HepG2 (cell line): ENCODE data around the gene TNNI3. TPM values are rescaled to one million over a fixed set of nuclear protein-coding genes. Genes with fewer than 3 reads are reported as not detected.

Experiments
- ATF1 ChIP-seq: IDR thresholded peaks from 2 replicates; pipeline ENCODE4 v1.6.1; 2016; ENCODE audit warnings: mild to moderate bottlenecking, control low read depth
- CHD2 ChIP-seq: IDR thresholded peaks from 2 replicates; pipeline ENCODE4 v1.6.1; 2011; ENCODE audit warnings: low read depth, low read length, improper control_type of control experiment
- FOXK1 ChIP-seq: sonication (generic); formaldehyde crosslinking; IDR thresholded peaks from 2 replicates; pipeline ENCODE4 v1.4.0; 2020; ENCODE audit warnings: low read depth, missing genetic modification reagents, borderline replicate concordance
- IRF9 ChIP-seq: sonication (generic); formaldehyde crosslinking; IDR thresholded peaks from 2 replicates; pipeline ENCODE4 v1.8.0; 2022; ENCODE audit warnings: missing genetic modification reagents, mild to moderate bottlenecking, borderline replicate concordance
- JARID2 ChIP-seq: sonication (generic); formaldehyde crosslinking; IDR thresholded peaks from 2 replicates; pipeline ENCODE4 v1.8.1; 2023; ENCODE audit warnings: missing genetic modification reagents, inconsistent platforms; ENCODE audit not compliant: insufficient replicate concordance
- JUNB ChIP-seq: sonication (generic); formaldehyde crosslinking; IDR thresholded peaks from 2 replicates; pipeline ENCODE4 v1.8.0; 2022; ENCODE audit warnings: missing genetic modification reagents, mild to moderate bottlenecking, borderline replicate concordance
- MEIS1 ChIP-seq: sonication (generic); formaldehyde crosslinking; IDR thresholded peaks from 2 replicates; pipeline ENCODE4 v1.9.0; 2021; ENCODE audit warnings: mild to moderate bottlenecking, missing genetic modification reagents, moderate library complexity, borderline replicate concordance
- RFX5 ChIP-seq: IDR thresholded peaks from 2 replicates; pipeline ENCODE4 v1.6.1; 2011; ENCODE audit warnings: low read depth, low read length, improper control_type of control experiment
- SKI ChIP-seq: fragments of 450-650 bp; IDR thresholded peaks from one replicate; pipeline ENCODE4 v1.6.1; 2018; ENCODE audit warnings: mild to moderate bottlenecking; ENCODE audit not compliant: partially characterized antibody
- ZMYM3 ChIP-seq: sonication (generic); formaldehyde crosslinking; IDR thresholded peaks from 2 replicates; pipeline ENCODE4 v1.5.1; 2020; ENCODE audit warnings: mild to moderate bottlenecking, missing genetic modification reagents
- ZNF263 ChIP-seq: sonication (generic); formaldehyde crosslinking; IDR thresholded peaks from 2 replicates; pipeline ENCODE4 v1.4.0; 2020; ENCODE audit warnings: missing genetic modification reagents
- ZNF382 ChIP-seq: sonication (generic); formaldehyde crosslinking; IDR thresholded peaks from 2 replicates; pipeline ENCODE4 v1.5.0; 2020; ENCODE audit warnings: missing genetic modification reagents, mild to moderate bottlenecking, borderline replicate concordance
- ZNF562 ChIP-seq: sonication (generic); formaldehyde crosslinking; IDR thresholded peaks from 2 replicates; pipeline ENCODE4 v1.8.0; 2022; ENCODE audit warnings: missing genetic modification reagents, borderline replicate concordance
- polyA plus RNA-seq, 8 experiments: library from polyadenylated mRNA; depleted of rRNA in 3 of 8; stranded (reverse) in 7 of 8; unstranded in 1 of 8; fragments of >200 nt; fragmentation: Illumina TruSeq in 4 of 8; extraction: Trizol in 4 of 8; gene quantifications; 2 replicates each; pipeline versions ENCODE4 v1.2.1 to v1.2.3, GENCODE V29; 2011 to 2016; ENCODE audit warnings: low read depth in 4 of 8, missing spikeins in 1 of 8, mixed read lengths in 1 of 8; ENCODE audit not compliant: insufficient read depth in 1 of 8
- total RNA-seq, 5 experiments: library from RNA; depleted of rRNA; stranded (reverse); fragments of >200 nt; fragmentation: Illumina TruSeq; extraction: Trizol; gene quantifications; 2 replicates each; pipeline ENCODE4 v1.2.3, GENCODE V29; 2016; ENCODE audit warnings: low read depth in 1 of 5
- TF ChIP-seq, protein P1 (sequence below): sonication (generic); formaldehyde crosslinking; IDR thresholded peaks from 2 replicates; pipeline ENCODE4 v1.9.0; 2022; ENCODE audit warnings: low read depth, missing genetic modification reagents
- TF ChIP-seq, protein P2 (sequence below), 2 experiments: sonication (generic) in 1 of 2; formaldehyde crosslinking in 1 of 2; IDR thresholded peaks; 2 replicates each; pipeline versions ENCODE4 v1.6.1 to v1.9.0; 2014 to 2022; ENCODE audit warnings: antibody characterized with exemption in 1 of 2, borderline replicate concordance in 1 of 2, inconsistent platforms in 1 of 2, low read depth in 1 of 2, missing genetic modification reagents in 1 of 2
- TF ChIP-seq, protein P3 (sequence below): sonication (generic); formaldehyde crosslinking; IDR thresholded peaks from 2 replicates; pipeline ENCODE4 v1.4.0; 2020; ENCODE audit warnings: low read depth, mild to moderate bottlenecking, missing genetic modification reagents

The TNNI3 gene
- total and polyA plus RNA-seq, 2 of the 13 experiments (the other 11 are each of a cell fraction or from before 2014, with no cell fraction given), result 3.5 to 3.7 TPM

GRCh38 chr19:55206664-55207500 lies 49.4 kb upstream of the TNNI3 start (continued):
- TF ChIP-seq, protein P1, sequence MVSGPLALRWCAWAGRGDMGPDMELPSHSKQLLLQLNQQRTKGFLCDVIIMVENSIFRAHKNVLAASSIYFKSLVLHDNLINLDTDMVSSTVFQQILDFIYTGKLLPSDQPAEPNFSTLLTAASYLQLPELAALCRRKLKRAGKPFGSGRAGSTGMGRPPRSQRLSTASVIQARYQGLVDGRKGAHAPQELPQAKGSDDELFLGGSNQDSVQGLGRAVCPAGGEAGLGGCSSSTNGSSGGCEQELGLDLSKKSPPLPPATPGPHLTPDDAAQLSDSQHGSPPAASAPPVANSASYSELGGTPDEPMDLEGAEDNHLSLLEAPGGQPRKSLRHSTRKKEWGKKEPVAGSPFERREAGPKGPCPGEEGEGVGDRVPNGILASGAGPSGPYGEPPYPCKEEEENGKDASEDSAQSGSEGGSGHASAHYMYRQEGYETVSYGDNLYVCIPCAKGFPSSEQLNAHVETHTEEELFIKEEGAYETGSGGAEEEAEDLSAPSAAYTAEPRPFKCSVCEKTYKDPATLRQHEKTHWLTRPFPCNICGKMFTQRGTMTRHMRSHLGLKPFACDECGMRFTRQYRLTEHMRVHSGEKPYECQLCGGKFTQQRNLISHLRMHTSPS (CRISPR knock-in tag), result no peak
- TF ChIP-seq MEIS1 (CRISPR knock-in tag), result no peak
- TF ChIP-seq IRF9 (CRISPR knock-in tag), result peak; percentile 31; the same call in 1 of the 2 replicates
- TF ChIP-seq, protein P2, sequence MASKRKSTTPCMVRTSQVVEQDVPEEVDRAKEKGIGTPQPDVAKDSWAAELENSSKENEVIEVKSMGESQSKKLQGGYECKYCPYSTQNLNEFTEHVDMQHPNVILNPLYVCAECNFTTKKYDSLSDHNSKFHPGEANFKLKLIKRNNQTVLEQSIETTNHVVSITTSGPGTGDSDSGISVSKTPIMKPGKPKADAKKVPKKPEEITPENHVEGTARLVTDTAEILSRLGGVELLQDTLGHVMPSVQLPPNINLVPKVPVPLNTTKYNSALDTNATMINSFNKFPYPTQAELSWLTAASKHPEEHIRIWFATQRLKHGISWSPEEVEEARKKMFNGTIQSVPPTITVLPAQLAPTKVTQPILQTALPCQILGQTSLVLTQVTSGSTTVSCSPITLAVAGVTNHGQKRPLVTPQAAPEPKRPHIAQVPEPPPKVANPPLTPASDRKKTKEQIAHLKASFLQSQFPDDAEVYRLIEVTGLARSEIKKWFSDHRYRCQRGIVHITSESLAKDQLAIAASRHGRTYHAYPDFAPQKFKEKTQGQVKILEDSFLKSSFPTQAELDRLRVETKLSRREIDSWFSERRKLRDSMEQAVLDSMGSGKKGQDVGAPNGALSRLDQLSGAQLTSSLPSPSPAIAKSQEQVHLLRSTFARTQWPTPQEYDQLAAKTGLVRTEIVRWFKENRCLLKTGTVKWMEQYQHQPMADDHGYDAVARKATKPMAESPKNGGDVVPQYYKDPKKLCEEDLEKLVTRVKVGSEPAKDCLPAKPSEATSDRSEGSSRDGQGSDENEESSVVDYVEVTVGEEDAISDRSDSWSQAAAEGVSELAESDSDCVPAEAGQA (IDR thresholded peaks at IDR 0.05; ENCODE audit: low read depth), result peak; percentile 14; the same call in 1 of the 2 replicates
- TF ChIP-seq, protein P2 (CRISPR knock-in tag; IDR thresholded peaks at IDR 0.05; ENCODE audit: borderline replicate concordance), result no peak
- TF ChIP-seq SKI, result peak; percentile 55
- no peak for TF ChIP-seq JARID2
- TF ChIP-seq RFX5, result no peak; the same call in 1 of the 2 replicates
- TF ChIP-seq FOXK1, result peak; percentile 79; the same call in 1 of the 2 replicates
- TF ChIP-seq ZNF562 (CRISPR knock-in tag), result no peak
- peak; percentile 82 for TF ChIP-seq ZNF263 (CRISPR knock-in tag)
- peak; percentile 84 for TF ChIP-seq ATF1 (CRISPR knock-in tag)
- TF ChIP-seq CHD2, result no peak
- TF ChIP-seq, protein P3, sequence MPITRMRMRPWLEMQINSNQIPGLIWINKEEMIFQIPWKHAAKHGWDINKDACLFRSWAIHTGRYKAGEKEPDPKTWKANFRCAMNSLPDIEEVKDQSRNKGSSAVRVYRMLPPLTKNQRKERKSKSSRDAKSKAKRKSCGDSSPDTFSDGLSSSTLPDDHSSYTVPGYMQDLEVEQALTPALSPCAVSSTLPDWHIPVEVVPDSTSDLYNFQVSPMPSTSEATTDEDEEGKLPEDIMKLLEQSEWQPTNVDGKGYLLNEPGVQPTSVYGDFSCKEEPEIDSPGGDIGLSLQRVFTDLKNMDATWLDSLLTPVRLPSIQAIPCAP (CRISPR knock-in tag), result no peak
- TF ChIP-seq JUNB (CRISPR knock-in tag), result peak; percentile 81; the same call in 1 of the 2 replicates
- TF ChIP-seq ZNF382 (CRISPR knock-in tag), result no peak
- TF ChIP-seq ZMYM3 (CRISPR knock-in tag), result 0 out of 2 replicates have a peak, but pooled peaks have one; percentile 30
